ENCODE results near the gene GFAP.

GRCh38 chr17:44900894-44901293 lies 14.4 kb downstream of the GFAP start:
- TF ChIP-seq ESRRG (CRISPR knock-in tag; IDR thresholded peaks at IDR 0.05) (no peak), POU6F1 (CRISPR knock-in tag; IDR thresholded peaks at IDR 0.05; ENCODE audit: borderline replicate concordance, low read depth) (no peak), PPARA (CRISPR knock-in tag; IDR thresholded peaks at IDR 0.05; ENCODE audit: borderline replicate concordance) (no peak), CSDC2 (CRISPR knock-in tag; IDR thresholded peaks at IDR 0.05) (no peak), TSHZ2 (CRISPR knock-in tag; IDR thresholded peaks at IDR 0.05) (no peak), TCF4 (CRISPR knock-in tag; IDR thresholded peaks at IDR 0.05; ENCODE audit: borderline replicate concordance) (no peak), ZFP3 (CRISPR knock-in tag; IDR thresholded peaks at IDR 0.05) (peak; percentile 41; the same call in 1 of the 2 replicates), CSRNP3 (CRISPR knock-in tag; IDR thresholded peaks at IDR 0.05) (no peak), ISL1 (CRISPR knock-in tag; IDR thresholded peaks at IDR 0.05) (no peak), PATZ1 (CRISPR knock-in tag; IDR thresholded peaks at IDR 0.05; ENCODE audit: borderline replicate concordance) (no peak), SNAI2 (CRISPR knock-in tag; IDR thresholded peaks at IDR 0.05) (no peak), ARNTL (CRISPR knock-in tag; IDR thresholded peaks at IDR 0.05; ENCODE audit: borderline replicate concordance, low read depth) (no peak)
